GM23248 (cell line): ENCODE data around the gene GCKR.

Experiments
- EZH2 ChIP-seq: fragments of 200-600 bp; sonication (generic); IDR thresholded peaks from 2 replicates; pipeline ENCODE4 v1.6.1; 2018; ENCODE audit warnings: antibody characterized with exemption, mild to moderate bottlenecking; ENCODE audit not compliant: insufficient read depth, poor library complexity, severe bottlenecking
- EZH2phosphoT487 ChIP-seq: fragments of 200-600 bp; sonication (generic); IDR thresholded peaks from 2 replicates; pipeline ENCODE4 v1.6.1; 2018; ENCODE audit warnings: antibody characterized with exemption, moderate library complexity, mild to moderate bottlenecking, low read depth; ENCODE audit not compliant: insufficient read depth

- TF ChIP-seq EZH2 = no peak
- no peak for TF ChIP-seq EZH2phosphoT487
These were observed 47.6 kb downstream of the GCKR start for GRCh38 chr2:27544143-27544821.
